ENCODE data around the gene EVX2.

The EVX2 gene

GRCh38 chr2:176083796-176084261 is at the start of gene EVX2:
Gene EVX2, minus strand, starts transcription at chr2:176083962. Its CDS starts 186 bp downstream, at chr2:176083776.
- DNase-seq = no peak

GRCh38 chr2:176133389-176133788 is 49.6 kb upstream of the EVX2 start:
- no peak for DNase-seq

GRCh38 chr2:176132205-176133171 is 48.7 kb upstream of the EVX2 start:
- no peak for DNase-seq

GRCh38 chr2:176131848-176132158 is 48.0 kb upstream of the EVX2 start:
- DNase-seq = no peak

- DNase-seq = no peak
Measured at GRCh38 chr2:176130957-176131847, 47.4 kb upstream of the EVX2 start.

- DNase-seq = no peak
Measured at GRCh38 chr2:176130147-176130956, 46.6 kb upstream of the EVX2 start.

GRCh38 chr2:176129813-176130146 is 46.0 kb upstream of the EVX2 start:
- no peak for DNase-seq

GRCh38 chr2:176128982-176129796 is 45.4 kb upstream of the EVX2 start, which contains the start of gene HOXD8:
Gene HOXD8, plus strand, starts transcription at chr2:176129705. Its CDS starts 662 bp downstream, at chr2:176130367.
- DNase-seq = no peak

- no peak for DNase-seq
Measured at GRCh38 chr2:176128172-176128981, 44.6 kb upstream of the EVX2 start.

- no peak for DNase-seq
Measured at GRCh38 chr2:176127774-176128072, 44.0 kb upstream of the EVX2 start.

GRCh38 chr2:176126929-176127773 is 43.4 kb upstream of the EVX2 start:
- DNase-seq = no peak

- no peak for DNase-seq
Measured at GRCh38 chr2:176125772-176126054, 42.0 kb upstream of the EVX2 start.

GRCh38 chr2:176124947-176125771 is 41.4 kb upstream of the EVX2 start:
- no peak for DNase-seq

GRCh38 chr2:176124110-176124946 is 40.6 kb upstream of the EVX2 start:
- DNase-seq = no peak

GRCh38 chr2:176123411-176124109 is 39.8 kb upstream of the EVX2 start:
- no peak for DNase-seq

- DNase-seq = no peak
Measured at GRCh38 chr2:176122683-176123410, 39.1 kb upstream of the EVX2 start, which contains the start of gene HOXD9. Gene HOXD9, plus strand, starts transcription at chr2:176122719. Its CDS starts 50 bp downstream, at chr2:176122769.

All from 8988T (cell line).